ENCODE results near the gene MGAT4A.
A peak's percentile ranks its signal among the peaks of the same experiment; 100 is the strongest.
"Not testable (repeated sequence)": the region's sequence is repeated elsewhere in the genome, so short reads cannot be mapped to it uniquely, and the experiment has no call there.

Gene MGAT4A

DNA sequence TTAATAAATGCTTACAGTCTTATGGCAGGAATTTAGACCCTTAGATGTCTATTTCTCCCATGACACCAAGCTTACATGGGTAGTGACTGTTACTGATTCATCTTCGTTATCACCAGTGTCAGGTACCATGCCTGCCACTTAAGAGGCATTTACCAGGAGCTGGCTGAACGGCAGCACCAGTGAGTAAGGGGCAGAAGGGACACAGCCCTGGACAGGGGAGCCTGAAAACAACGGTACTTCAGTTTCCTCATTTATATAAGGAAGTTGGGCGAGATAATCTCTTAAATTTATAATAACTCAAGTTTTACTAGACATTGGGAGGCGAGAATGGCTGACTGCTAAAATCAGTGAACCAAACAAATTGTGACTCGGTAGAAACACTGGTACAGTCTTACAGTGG, 123.8 kb downstream of the MGAT4A start:
- H4K20me1 ChIP-seq: peaks cover 0 to 37% (median 7%) of the 10 kb centered on the region in 11 experiments; a peak in 8 of 22 replicates
- peak overlapping the region; percentile 90 to 99 (median 93); a peak in 21 of 22 replicates for H3K27ac ChIP-seq
- no peak for TF ChIP-seq Cebpa-rat (IDR thresholded peaks at IDR 0.05)
- peaks cover 26 to 57% (median 40%) of the 10 kb centered on the region in 11 experiments for H3K36me3 ChIP-seq
- no peaks in the 10 kb centered on the region for H3K9me3 ChIP-seq (replicated peaks in 1 of 11)
- no peaks in the 10 kb centered on the region for H3K27me3 ChIP-seq
- H3K4me1 ChIP-seq: peaks cover 34 to 46% (median 41%) of the 10 kb centered on the region in 10 experiments
- H3K4me3 ChIP-seq: peak overlapping the region; percentile 78 to 97 (median 88)
- peak overlapping the region; percentile 78 to 98 (median 96) for H3K4me2 ChIP-seq
- H3K9ac ChIP-seq: peak overlapping the region; percentile 89 to 99 (median 94)

DNA sequence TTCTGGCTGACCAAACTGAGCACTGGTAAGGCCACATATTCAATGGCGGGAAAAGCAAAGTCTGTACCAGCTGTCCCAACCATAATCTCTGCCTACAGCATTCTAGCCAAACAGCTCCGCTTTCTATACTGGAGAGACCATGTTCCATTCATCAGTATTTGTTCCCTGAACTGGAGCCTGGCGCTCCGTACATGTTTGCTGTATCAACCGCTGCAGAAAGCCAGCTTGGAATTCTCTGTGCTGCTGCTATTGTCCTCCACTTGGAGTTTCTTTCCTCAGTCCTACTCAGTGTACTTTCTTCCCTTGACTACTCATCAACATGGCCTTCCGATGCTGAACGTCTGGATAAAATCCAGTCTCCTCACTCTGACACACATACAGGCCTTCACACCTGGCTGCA, 124.5 kb downstream of the MGAT4A start:
- Histone ChIP-seq H3K4me3 (peak overlapping the region in 4 of 10 experiments; percentile 86 to 97 (median 92); a peak in 4 of 20 replicates), H3K9ac (peak overlapping the region in 6 of 11 experiments; percentile 90 to 99 (median 94); a peak in 8 of 22 replicates), H3K9me3 (replicated peaks in 1 of 11) (no peaks in the 10 kb centered on the region), H3K27me3 (no peaks in the 10 kb centered on the region), H3K4me1 (peaks cover 34 to 45% (median 40%) of the 10 kb centered on the region in 10 experiments), H4K20me1 (peaks cover 0 to 43% (median 11%) of the 10 kb centered on the region in 11 experiments; a peak in 9 of 22 replicates), H3K4me2 (peak overlapping the region; percentile 78 to 98 (median 96)), H3K27ac (peak overlapping the region in 1 of 11 experiments; percentile 91; a peak in 2 of 22 replicates), H3K36me3 (peaks cover 30 to 59% (median 43%) of the 10 kb centered on the region in 11 experiments)
- TF ChIP-seq Cebpa-rat (IDR thresholded peaks at IDR 0.05): no peak

DNA sequence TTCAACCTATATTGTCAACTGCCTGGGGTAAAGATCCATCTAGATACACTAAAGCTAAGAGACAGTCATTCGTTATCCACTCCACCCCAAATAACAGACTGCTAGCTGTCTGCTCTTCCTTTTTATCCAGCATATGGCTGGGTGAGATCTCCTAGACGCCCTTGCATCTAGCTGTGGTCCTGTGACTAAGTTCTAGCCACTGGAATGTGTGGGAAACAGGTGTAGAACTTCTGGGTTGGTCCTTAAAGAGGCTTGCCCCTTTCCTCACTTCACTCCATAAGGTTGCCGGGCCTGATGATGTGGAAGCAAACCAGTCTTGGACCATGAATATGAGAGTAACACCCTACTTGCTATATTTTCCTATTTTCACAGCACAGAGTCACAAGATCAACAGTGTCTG, 125.9 kb downstream of the MGAT4A start:
- no peak overlapping the region for H3K4me3 ChIP-seq
- H4K20me1 ChIP-seq: peaks cover 0 to 46% (median 12%) of the 10 kb centered on the region in 11 experiments; a peak in 9 of 22 replicates
- H3K9ac ChIP-seq: peak overlapping the region in 2 of 11 experiments; percentile 1 to 21; a peak in 3 of 22 replicates
- H3K27me3 ChIP-seq: no peaks in the 10 kb centered on the region
- no peaks in the 10 kb centered on the region for H3K9me3 ChIP-seq (replicated peaks in 1 of 11)
- peaks cover 34 to 59% (median 44%) of the 10 kb centered on the region in 11 experiments for H3K36me3 ChIP-seq
- H3K4me2 ChIP-seq: no peak overlapping the region
- TF ChIP-seq Cebpa-rat (IDR thresholded peaks at IDR 0.05): no peak
- H3K4me1 ChIP-seq: peaks cover 25 to 34% (median 29%) of the 10 kb centered on the region in 10 experiments
- no peak overlapping the region for H3K27ac ChIP-seq

DNA sequence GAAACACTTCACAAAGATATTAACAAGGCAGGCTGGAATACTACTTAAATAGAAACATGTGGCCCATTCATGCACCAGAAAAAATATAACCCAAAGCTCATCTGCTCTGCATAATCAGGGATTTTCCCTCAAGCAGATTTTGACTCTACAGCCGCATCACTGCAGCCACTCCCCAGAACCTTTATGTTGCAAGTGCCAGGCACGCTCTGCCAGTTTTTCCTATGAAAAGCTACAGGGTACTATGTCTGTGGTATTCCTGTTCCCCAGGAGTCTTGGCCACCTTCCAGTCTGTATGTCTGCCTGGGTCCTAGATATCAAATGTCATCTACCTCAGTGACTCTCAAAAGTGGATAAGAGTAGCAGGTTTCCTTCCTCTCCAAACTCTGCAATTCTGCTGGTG, 126.4 kb downstream of the MGAT4A start:
- Histone ChIP-seq H4K20me1 (peaks cover 0 to 46% (median 12%) of the 10 kb centered on the region in 11 experiments; a peak in 9 of 22 replicates), H3K9ac (no peak overlapping the region; a peak in 1 of 22 replicates), H3K9me3 (replicated peaks in 1 of 11) (no peaks in the 10 kb centered on the region), H3K27ac (no peak overlapping the region), H3K36me3 (peaks cover 39 to 59% (median 47%) of the 10 kb centered on the region in 11 experiments), H3K27me3 (no peaks in the 10 kb centered on the region), H3K4me3 (no peak overlapping the region), H3K4me2 (no peak overlapping the region), H3K4me1 (peaks cover 20 to 28% (median 23%) of the 10 kb centered on the region in 10 experiments)
- TF ChIP-seq Cebpa-rat (IDR thresholded peaks at IDR 0.05): no peak

DNA sequence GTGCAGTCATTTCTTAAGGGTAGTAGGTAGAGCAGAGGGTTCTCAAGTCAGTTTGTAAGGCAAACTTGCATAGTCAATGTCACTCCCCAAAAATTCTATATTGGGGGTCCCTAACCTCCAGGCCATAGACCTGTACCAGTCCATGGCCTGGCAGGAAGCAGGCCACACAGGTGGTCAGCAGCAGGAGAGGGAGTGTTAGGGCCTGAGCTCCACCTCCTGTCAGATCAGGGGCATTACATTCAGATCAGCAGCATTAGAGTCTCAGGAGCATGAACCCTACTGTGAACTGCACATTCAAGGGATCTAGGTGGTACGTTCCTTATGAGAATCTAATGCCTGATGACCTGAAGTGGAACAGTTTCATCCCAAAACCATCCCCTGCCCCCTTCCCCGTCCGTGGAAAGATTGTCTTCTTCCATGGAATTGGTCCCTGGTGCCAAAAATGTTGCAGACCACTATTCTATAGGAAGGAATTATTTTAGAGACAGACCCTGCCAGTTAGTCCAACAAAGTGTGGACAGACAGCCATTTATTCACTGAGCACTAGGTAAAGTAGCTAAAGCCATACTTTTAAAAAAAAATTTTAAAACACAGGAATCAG, 129.3 kb downstream of the MGAT4A start:
- H3K27me3 ChIP-seq: no peaks in the 10 kb centered on the region
- peaks cover 0 to 43% (median 12%) of the 10 kb centered on the region in 11 experiments; a peak in 9 of 22 replicates for H4K20me1 ChIP-seq
- no peak overlapping the region for H3K9ac ChIP-seq
- no peak overlapping the region for H3K27ac ChIP-seq
- H3K4me3 ChIP-seq: no peak overlapping the region
- peaks cover 62 to 88% (median 72%) of the 10 kb centered on the region in 11 experiments for H3K36me3 ChIP-seq
- no peak for TF ChIP-seq Cebpa-rat (IDR thresholded peaks at IDR 0.05)
- H3K4me2 ChIP-seq: no peak overlapping the region
- H3K9me3 ChIP-seq (replicated peaks in 1 of 11): no peaks in the 10 kb centered on the region
- H3K4me1 ChIP-seq: peaks cover 5 to 14% (median 7%) of the 10 kb centered on the region in 10 experiments

DNA sequence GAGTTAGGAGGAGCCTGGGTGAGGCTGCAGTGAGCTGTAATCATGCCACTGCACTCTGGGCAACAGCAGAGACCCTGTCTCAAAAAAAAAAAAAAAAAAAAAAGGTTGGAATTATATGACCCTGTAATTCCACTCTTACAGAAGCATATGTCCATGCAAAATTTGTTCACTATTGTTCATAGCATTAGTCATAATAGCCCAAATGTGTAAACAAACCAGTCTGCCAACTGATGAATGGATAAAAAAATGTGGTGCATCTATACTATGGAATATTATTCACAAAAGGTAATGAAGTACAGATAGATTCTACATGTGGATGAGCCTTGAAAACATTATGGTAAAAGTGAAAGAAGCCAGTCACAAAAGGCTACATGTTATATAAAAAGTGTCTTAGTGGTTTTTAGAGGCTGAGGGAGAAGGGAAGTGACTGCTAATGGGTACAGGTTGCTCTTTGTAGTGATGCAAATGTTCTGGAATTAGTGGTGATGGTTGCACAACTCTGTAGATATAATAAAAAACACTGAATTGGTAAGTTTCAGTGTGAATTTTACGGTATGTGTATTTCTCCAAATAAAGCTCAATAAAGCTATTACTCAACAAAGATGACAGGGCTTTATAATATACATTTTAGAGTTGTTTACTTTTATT, 132.0 kb downstream of the MGAT4A start:
- Histone ChIP-seq H3K9ac (no peak overlapping the region), H3K4me2 (no peak overlapping the region), H3K4me3 (no peak overlapping the region), H3K4me1 (peaks cover 0 to 6% (median 0%) of the 10 kb centered on the region in 10 experiments; a peak in 1 of 20 replicates), H3K9me3 (replicated peaks in 1 of 11) (peaks cover 4 to 5% (median 4%) of the 10 kb centered on the region in 11 experiments; a peak in 14 of 22 replicates), H3K27me3 (no peaks in the 10 kb centered on the region), H4K20me1 (peaks cover 0 to 15% (median 0%) of the 10 kb centered on the region in 11 experiments; a peak in 6 of 22 replicates), H3K27ac (no peak overlapping the region), H3K36me3 (peaks cover 66 to 86% (median 70%) of the 10 kb centered on the region in 11 experiments)
- no peak for TF ChIP-seq Cebpa-rat (IDR thresholded peaks at IDR 0.05)

DNA sequence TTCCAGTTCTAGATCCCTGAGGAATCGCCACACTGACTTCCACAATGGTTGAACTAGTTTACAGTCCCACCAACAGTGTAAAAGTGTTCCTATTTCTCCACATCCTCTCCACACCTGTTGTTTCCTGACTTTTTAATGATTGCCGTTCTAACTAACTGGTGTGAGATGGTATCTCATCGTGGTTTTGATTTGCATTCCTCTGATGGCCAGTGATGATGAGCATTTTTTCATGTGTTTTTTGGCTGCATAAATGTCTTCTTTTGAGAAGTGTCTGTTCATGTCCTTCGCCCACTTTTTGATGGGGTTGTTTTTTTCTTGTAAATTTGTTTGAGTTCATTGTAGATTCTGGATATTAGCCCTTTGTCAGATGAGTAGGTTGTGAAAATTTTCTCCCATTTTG, 136.3 kb downstream of the MGAT4A start:
- H3K9ac ChIP-seq, H3K4me3 ChIP-seq, H4K20me1 ChIP-seq, H3K27ac ChIP-seq, H3K27me3 ChIP-seq, H3K4me2 ChIP-seq: not testable (repeated sequence)
- peaks cover 0 to 16% (median 0%) of the 10 kb centered on the region in 10 experiments; a peak in 4 of 20 replicates for H3K4me1 ChIP-seq
- peaks cover 6 to 15% (median 8%) of the 10 kb centered on the region in 11 experiments; a peak in 15 of 22 replicates for H3K9me3 ChIP-seq (replicated peaks in 1 of 11)
- H3K36me3 ChIP-seq: peaks cover 44 to 78% (median 53%) of the 10 kb centered on the region in 11 experiments

DNA sequence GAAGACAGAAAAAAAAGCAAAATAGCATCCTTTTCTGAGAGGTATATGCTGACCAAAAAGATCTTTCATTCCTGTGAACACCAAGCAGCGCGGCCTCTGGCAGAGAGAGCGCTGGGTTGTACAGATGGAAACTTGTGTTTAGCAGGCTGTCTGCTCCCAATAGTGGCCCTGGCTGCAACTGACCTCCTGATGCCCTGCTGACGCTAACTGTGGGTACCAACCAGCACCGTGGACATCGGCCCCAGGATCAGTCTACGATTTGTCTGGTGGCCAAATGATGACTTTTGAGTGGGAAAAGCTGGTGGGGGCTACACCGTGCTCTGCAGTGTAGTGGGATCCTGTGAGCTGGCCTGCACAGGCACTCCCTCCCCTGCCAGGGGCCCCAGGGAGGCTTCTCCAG, 138.4 kb downstream of the MGAT4A start:
- H3K4me1 ChIP-seq: peaks cover 0 to 10% (median 0%) of the 10 kb centered on the region in 10 experiments; a peak in 4 of 20 replicates
- TF ChIP-seq Cebpa-rat (IDR thresholded peaks at IDR 0.05): no peak
- H3K27me3 ChIP-seq: no peaks in the 10 kb centered on the region
- H3K36me3 ChIP-seq: peaks cover 26 to 64% (median 36%) of the 10 kb centered on the region in 11 experiments; a peak in 21 of 22 replicates
- H4K20me1 ChIP-seq: no peaks in the 10 kb centered on the region
- no peak overlapping the region for H3K27ac ChIP-seq
- no peak overlapping the region for H3K4me2 ChIP-seq
- H3K9ac ChIP-seq: no peak overlapping the region
- no peak overlapping the region for H3K4me3 ChIP-seq
- peaks cover 6 to 15% (median 8%) of the 10 kb centered on the region in 11 experiments; a peak in 15 of 22 replicates for H3K9me3 ChIP-seq (replicated peaks in 1 of 11)

DNA sequence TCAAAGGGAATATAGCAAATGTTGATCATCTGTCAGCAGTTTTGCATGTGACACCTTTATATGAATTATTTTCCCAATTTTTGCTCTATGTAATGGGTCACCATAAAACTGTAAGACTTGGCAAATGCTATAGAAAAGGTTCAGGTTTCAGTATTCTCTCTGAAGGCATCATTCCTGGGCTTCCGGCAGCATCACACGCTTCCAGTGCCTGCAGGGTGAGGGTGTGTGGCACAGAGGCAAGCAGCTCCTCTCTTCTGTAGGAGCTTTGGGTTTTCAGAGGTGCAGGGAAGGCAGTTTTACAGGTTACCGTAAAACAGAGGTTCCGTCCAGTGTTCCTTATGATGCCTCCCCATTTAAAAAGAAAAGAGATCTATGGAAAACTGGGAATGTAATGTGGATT, 141.4 kb downstream of the MGAT4A start:
- Histone ChIP-seq H3K4me3 (no peak overlapping the region), H3K9ac (no peak overlapping the region), H3K27ac (no peak overlapping the region), H4K20me1 (no peaks in the 10 kb centered on the region), H3K4me2 (no peak overlapping the region), H3K4me1 (peaks cover 0 to 10% (median 0%) of the 10 kb centered on the region in 10 experiments; a peak in 4 of 20 replicates), H3K9me3 (replicated peaks in 1 of 11) (peaks cover 6 to 15% (median 8%) of the 10 kb centered on the region in 11 experiments; a peak in 15 of 22 replicates), H3K36me3 (peaks cover 20 to 80% (median 39%) of the 10 kb centered on the region in 11 experiments; a peak in 20 of 22 replicates), H3K27me3 (no peaks in the 10 kb centered on the region)
- TF ChIP-seq Cebpa-rat (IDR thresholded peaks at IDR 0.05): no peak
